T-cell (primary cell): ENCODE measurements around the gene MAN2A1. TPM values are rescaled to one million over a fixed set of nuclear protein-coding genes. Genes with fewer than 3 reads are reported as not detected.
"Not testable (repeated sequence)": the region's sequence is repeated elsewhere in the genome, so short reads cannot be mapped to it uniquely, and the experiment has no call there.

Source experiments
- ATAC-seq, 4 experiments: fragments of 200-7000 bp in 3 of 4; fragments of 150-1000 bp in 1 of 4; cut with Tn5 transposase; replicated peaks in 1 of 4; 1 replicate in 3 of 4; 2 replicates in 1 of 4; pipeline ENCODE4 v1.10.0; 2021; ENCODE audit warnings: moderate library complexity in 3 of 4, mild to moderate bottlenecking in 2 of 4, moderate number of reproducible peaks in 1 of 4
- CTCF ChIA-PET, 2 donors: fragments of 300-600 bp; sonication (Branson Sonifier 250); formaldehyde crosslinking; loops; one replicate each; lab custom pipeline; 2022; ENCODE audit warnings: antibody characterized with exemption in 2 of 2; lab: Charles Lee
- POLR2A ChIA-PET, 2 donors: fragments of 300-600 bp; sonication (Branson Sonifier 250); formaldehyde crosslinking; loops; one replicate each; lab custom pipeline; 2022; ENCODE audit warnings: antibody characterized with exemption in 2 of 2; lab: Charles Lee
- DNase-seq, 35 experiments: peaks; one replicate each; pipeline versions ENCODE4 v3.0.0 to v3.0.0-alpha.2; 2013 to 2023
- H3K27ac ChIP-seq: one replicate; pipeline ENCODE4 v1.5.1; 2013; ENCODE audit warnings: low read length
- H3K27me3 ChIP-seq, 2 experiments: replicated peaks in 1 of 2; 1 replicate in 1 of 2; 2 replicates in 1 of 2; pipeline versions ENCODE4 v1.6.1 to v1.7.0; 2013; ENCODE audit warnings: low read length in 1 of 2, mixed read lengths in 1 of 2; ENCODE audit not compliant: control insufficient read depth in 2 of 2, insufficient read depth in 2 of 2; ENCODE audit errors: extremely low read depth in 1 of 2
- H3K36me3 ChIP-seq, 2 donors: 1 replicate in 1 of 2; 2 replicates in 1 of 2; pipeline versions ENCODE4 v1.6.1 to v1.7.0; 2013; ENCODE audit warnings: low read length in 1 of 2; ENCODE audit not compliant: control insufficient read depth in 2 of 2, insufficient read depth in 1 of 2; ENCODE audit errors: extremely low read depth in 1 of 2
- H3K4me1 ChIP-seq, 2 experiments: 1 replicate in 1 of 2; 2 replicates in 1 of 2; pipeline versions ENCODE4 v1.6.1 to v1.7.0; 2013; ENCODE audit warnings: low read length in 2 of 2, mixed read lengths in 1 of 2; ENCODE audit not compliant: insufficient read depth in 2 of 2, control insufficient read depth in 1 of 2; ENCODE audit errors: extremely low read depth in 1 of 2
- H3K4me3 ChIP-seq, 2 donors: 1 replicate in 1 of 2; 2 replicates in 1 of 2; pipeline versions ENCODE4 v1.5.1 to v1.7.0; 2013; ENCODE audit warnings: mild to moderate bottlenecking in 2 of 2, low read length in 1 of 2, moderate library complexity in 1 of 2; ENCODE audit not compliant: control insufficient read depth in 1 of 2; ENCODE audit errors: extremely low read depth in 1 of 2
- H3K9me3 ChIP-seq: 2 replicates; pipeline ENCODE4 v1.7.0; 2013
- H3K27ac Mint-ChIP-seq, 2 donors: one replicate each; pipeline ENCODE4 v1.8.0; 2020 to 2021; ENCODE audit warnings: mild to moderate bottlenecking in 2 of 2, mixed read lengths in 2 of 2
- H3K27me3 Mint-ChIP-seq, 2 donors: one replicate each; pipeline ENCODE4 v1.8.0; 2021 to 2022; ENCODE audit warnings: mixed read lengths in 2 of 2
- H3K36me3 Mint-ChIP-seq: one replicate; pipeline ENCODE4 v1.8.0; 2021; ENCODE audit warnings: mixed read lengths
- H3K4me1 Mint-ChIP-seq, 3 donors: one replicate each; pipeline ENCODE4 v1.8.0; 2020 to 2022; ENCODE audit warnings: mixed read lengths in 3 of 3, mild to moderate bottlenecking in 1 of 3
- H3K4me3 Mint-ChIP-seq, 3 donors: one replicate each; pipeline ENCODE4 v1.8.0; 2020 to 2022; ENCODE audit warnings: mild to moderate bottlenecking in 3 of 3, mixed read lengths in 3 of 3, moderate library complexity in 3 of 3
- H3K9me3 Mint-ChIP-seq, 3 donors: one replicate each; pipeline ENCODE4 v1.8.0; 2020 to 2022; ENCODE audit warnings: mixed read lengths in 3 of 3
- WGBS: methylation state at CpG from one replicate; pipeline ENCODE4 v1.1.5; 2013; ENCODE audit warnings: missing lambda C conversion rate; ENCODE audit not compliant: insufficient coverage; 5-methylcytosine and 5-hydroxymethylcytosine counted together
- total RNA-seq, 35 experiments: library from RNA in 6 of 35; stranded (reverse) in 6 of 35; fragments of 120-200 nt in 1 of 35; gene quantifications; one replicate each; pipeline versions ENCODE4 v1.2.1 to v1.2.4 and lab custom pipeline; 2013 to 2026

Gene MAN2A1
- total RNA-seq, 5 donors from 2014 or later (not counting 1 experiment from before 2014, with no cell fraction given) = 46.7 to 64.0 (median 50.4) TPM

GRCh38 chr5:109826426-109826825 is 136.7 kb downstream of the MAN2A1 start:
- H3K27ac ChIP-seq = no peak overlapping the region
- no peaks in the 10 kb centered on the region for H3K9me3 ChIP-seq
- peaks cover 3 to 42% of the 10 kb centered on the region in 2 donors for H3K36me3 ChIP-seq
- Mint-ChIP-seq H3K27ac (no peak overlapping the region), H3K36me3 (peaks cover 73% of the 10 kb centered on the region), H3K4me3 (no peak overlapping the region), H3K27me3 (no peaks in the 10 kb centered on the region), H3K4me1 (peaks cover 9 to 15% (median 14%) of the 10 kb centered on the region in 3 donors), H3K9me3 (peaks cover 0 to 3% (median 0%) of the 10 kb centered on the region in 3 donors)
- ChIA-PET CTCF (no interaction called here), POLR2A (no interaction called here)
- no CpG with 5 or more reads among the region's 6 CpGs for WGBS
- no peak overlapping the region for H3K4me3 ChIP-seq
- ATAC-seq = no peak
- no peak for DNase-seq
- no peaks in the 10 kb centered on the region for H3K27me3 ChIP-seq
- H3K4me1 ChIP-seq = no peaks in the 10 kb centered on the region

DNA sequence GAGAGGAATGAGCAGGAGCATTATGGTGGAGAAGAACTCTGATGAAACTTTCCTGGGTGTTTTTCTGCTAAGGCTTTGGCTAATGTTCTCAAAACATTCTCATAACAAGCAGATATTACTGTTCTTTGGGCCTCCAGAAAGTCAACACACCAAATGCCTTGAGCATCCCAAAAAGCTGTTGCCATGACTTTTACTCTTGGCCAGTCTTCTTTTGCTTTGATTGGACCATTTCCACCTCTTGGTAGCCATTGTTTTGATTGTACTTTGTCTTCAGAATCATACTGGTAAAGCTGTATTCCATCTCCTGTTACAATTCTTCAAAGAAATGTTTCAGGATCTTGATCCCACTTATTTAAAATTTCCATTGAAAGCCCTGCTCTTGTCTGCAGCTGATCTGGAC is 139.6 kb downstream of the MAN2A1 start:
- Histone ChIP-seq H3K27ac (no peak overlapping the region), H3K4me3 (no peak overlapping the region), H3K36me3 (peaks cover 3 to 40% of the 10 kb centered on the region in 2 donors), H3K4me1 (no peaks in the 10 kb centered on the region), H3K27me3 (no peaks in the 10 kb centered on the region), H3K9me3 (no peaks in the 10 kb centered on the region)
- Mint-ChIP-seq H3K9me3 (peaks cover 0 to 3% (median 0%) of the 10 kb centered on the region in 3 donors), H3K4me3 (no peak overlapping the region), H3K36me3 (peaks cover 59% of the 10 kb centered on the region), H3K4me1 (peaks cover 16 to 24% (median 18%) of the 10 kb centered on the region in 3 donors), H3K27me3 (no peaks in the 10 kb centered on the region), H3K27ac (peak overlapping the region in 1 of 2 donors; percentile 2)
- ChIA-PET POLR2A (no interaction called here), CTCF (interaction anchor here in 1 of 2 donors (1.5 kb wide), 1 partner anchor 31 kb away, joined by 3 read pairs; no protein-coding TSS in a partner anchor)
- no peak for DNase-seq
- no peak for ATAC-seq

GRCh38 chr5:109830955-109831502 is 141.3 kb downstream of the MAN2A1 start:
- ChIA-PET POLR2A (interaction anchor here in 1 of 2 donors (0.5 kb wide), 1 partner anchor 8 kb away, joined by 3 read pairs; no protein-coding TSS in a partner anchor), CTCF (interaction anchor here in 1 of 2 donors (0.6 kb wide), 1 partner anchor 185 kb away, joined by 3 read pairs; no protein-coding TSS in a partner anchor)
- H3K4me1 ChIP-seq = no peaks in the 10 kb centered on the region
- H3K4me3 Mint-ChIP-seq = no peak overlapping the region
- no CpG with 5 or more reads among the region's 1 CpG for WGBS
- H3K27me3 ChIP-seq = no peaks in the 10 kb centered on the region
- H3K36me3 Mint-ChIP-seq = peaks cover 57% of the 10 kb centered on the region
- H3K36me3 ChIP-seq = peaks cover 3 to 28% of the 10 kb centered on the region in 2 donors
- ATAC-seq = no peak
- peaks cover 21 to 24% (median 21%) of the 10 kb centered on the region in 3 donors for H3K4me1 Mint-ChIP-seq
- no peak overlapping the region for H3K27ac ChIP-seq
- H3K27ac Mint-ChIP-seq = peak overlapping the region; percentile 16 to 63
- peaks cover 0 to 3% (median 0%) of the 10 kb centered on the region in 3 donors for H3K9me3 Mint-ChIP-seq
- H3K27me3 Mint-ChIP-seq = no peaks in the 10 kb centered on the region
- H3K9me3 ChIP-seq = no peaks in the 10 kb centered on the region
- DNase-seq = no peak
- no peak overlapping the region for H3K4me3 ChIP-seq

DNA sequence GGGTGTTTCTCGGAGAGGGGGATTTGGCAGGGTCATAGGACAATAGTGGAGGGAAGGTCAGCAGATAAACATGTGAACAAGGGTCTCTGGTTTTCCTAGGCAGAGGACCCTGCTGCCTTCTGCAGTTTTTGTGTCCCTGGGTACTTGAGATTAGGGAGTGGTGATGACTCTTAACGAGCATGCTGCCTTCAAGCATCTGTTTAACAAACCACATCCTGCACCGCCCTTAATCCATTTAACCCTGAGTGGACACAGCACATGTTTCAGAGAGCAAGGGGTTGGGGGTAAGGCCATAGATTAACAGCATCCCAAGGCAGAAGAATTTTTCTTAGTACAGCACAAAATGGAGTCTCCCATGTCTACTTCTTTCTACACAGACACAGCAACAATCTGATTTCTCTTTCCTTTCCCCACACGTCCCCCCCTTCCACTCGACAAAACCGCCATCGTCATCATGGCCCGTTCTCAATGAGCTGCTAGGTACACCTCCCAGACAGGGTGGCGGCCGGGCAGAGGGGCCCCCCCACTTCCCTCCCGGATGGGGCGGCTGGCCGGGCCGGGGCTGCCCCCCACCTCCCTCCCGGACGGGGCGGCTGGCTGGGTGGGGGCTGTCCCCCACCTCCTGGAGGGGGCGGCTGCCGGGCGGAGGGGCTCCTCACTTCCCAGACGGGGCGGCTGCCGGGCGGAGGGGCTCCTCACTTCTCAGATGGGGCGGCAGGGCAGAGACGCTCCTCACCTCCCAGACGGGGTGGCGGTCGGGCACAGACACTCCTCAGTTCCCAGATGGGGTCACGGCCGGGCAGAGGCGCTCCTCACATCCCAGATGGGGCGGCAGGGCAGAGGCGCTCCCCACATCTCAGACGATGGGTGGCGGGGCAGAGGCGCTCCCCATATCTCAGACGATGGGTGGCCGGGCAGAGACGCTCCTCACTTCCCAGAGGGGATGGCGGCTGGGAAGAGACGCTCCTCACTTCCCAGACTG is 142.8 kb downstream of the MAN2A1 start:
- H3K9me3 Mint-ChIP-seq, POLR2A ChIA-PET, ATAC-seq, H3K9me3 ChIP-seq, H3K27me3 Mint-ChIP-seq, H3K27ac ChIP-seq, CTCF ChIA-PET, H3K4me1 ChIP-seq, H3K27ac Mint-ChIP-seq, H3K4me3 ChIP-seq, H3K27me3 ChIP-seq, DNase-seq, H3K4me3 Mint-ChIP-seq: not testable (repeated sequence)
- 100% methylated on average over 14 of the region's 42 CpGs for WGBS
- H3K36me3 ChIP-seq = peaks cover 3 to 25% of the 10 kb centered on the region in 2 donors
- Mint-ChIP-seq H3K36me3 (peaks cover 58% of the 10 kb centered on the region), H3K4me1 (peaks cover 16 to 27% (median 21%) of the 10 kb centered on the region in 3 donors)

DNA sequence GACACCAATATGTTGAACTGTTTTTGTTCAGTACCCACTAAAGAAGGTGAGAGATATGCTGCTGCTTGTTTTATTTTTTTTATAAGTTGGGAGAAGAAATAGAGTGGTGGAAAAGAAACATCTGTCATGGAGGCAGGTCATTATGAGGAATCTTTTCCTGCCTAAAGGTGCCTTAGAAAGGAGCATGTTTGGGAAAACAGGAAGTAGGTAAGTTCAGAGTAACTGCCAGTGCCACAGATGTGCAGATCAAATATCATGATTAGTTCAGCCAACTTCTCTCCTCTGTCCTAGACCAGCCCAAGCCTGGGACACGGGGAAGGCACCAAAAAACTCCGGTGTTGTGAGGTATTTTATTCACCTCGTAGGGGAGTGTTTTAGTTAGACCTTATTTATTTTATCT is 144.2 kb downstream of the MAN2A1 start:
- Mint-ChIP-seq H3K27ac (peak overlapping the region; percentile 19 to 41), H3K27me3 (no peaks in the 10 kb centered on the region), H3K36me3 (peaks cover 63% of the 10 kb centered on the region), H3K4me3 (no peak overlapping the region), H3K4me1 (peaks cover 16 to 27% (median 23%) of the 10 kb centered on the region in 3 donors), H3K9me3 (no peaks in the 10 kb centered on the region)
- CTCF ChIA-PET = no interaction called here
- H3K9me3 ChIP-seq = no peaks in the 10 kb centered on the region
- ATAC-seq = no peak
- POLR2A ChIA-PET = no interaction called here
- DNase-seq = no peak
- no peaks in the 10 kb centered on the region for H3K4me1 ChIP-seq
- H3K27ac ChIP-seq = no peak overlapping the region
- peaks cover 3 to 24% of the 10 kb centered on the region in 2 donors for H3K36me3 ChIP-seq
- no CpG with 5 or more reads among the region's 3 CpGs for WGBS
- H3K27me3 ChIP-seq = no peaks in the 10 kb centered on the region
- H3K4me3 ChIP-seq = no peak overlapping the region

- H3K4me1 ChIP-seq = no peaks in the 10 kb centered on the region
- Mint-ChIP-seq H3K36me3 (peaks cover 67% of the 10 kb centered on the region), H3K9me3 (no peaks in the 10 kb centered on the region), H3K4me1 (peaks cover 14 to 19% (median 15%) of the 10 kb centered on the region in 3 donors), H3K4me3 (no peak overlapping the region), H3K27me3 (no peaks in the 10 kb centered on the region), H3K27ac (no peak overlapping the region)
- ATAC-seq = no peak
- no peaks in the 10 kb centered on the region for H3K27me3 ChIP-seq
- no peak overlapping the region for H3K27ac ChIP-seq
- H3K4me3 ChIP-seq = no peak overlapping the region
- ChIA-PET CTCF (no interaction called here), POLR2A (no interaction called here)
- peaks cover 8 to 24% of the 10 kb centered on the region in 2 donors for H3K36me3 ChIP-seq
- DNase-seq = no peak
- H3K9me3 ChIP-seq = no peaks in the 10 kb centered on the region
- 100% methylated on average over 1 of the region's 8 CpGs for WGBS
Observed at GRCh38 chr5:109836280-109836679, 146.6 kb downstream of the MAN2A1 start.
